HEK293 (cell line): ENCODE data around the gene DUSP18.

Experiments used
- CTCF ChIA-PET: fragments of 350-600 bp; formaldehyde crosslinking; extraction: SDS; loops from one replicate; lab custom pipeline; 2021; ENCODE audit warnings: antibody characterized with exemption; lab: Yijun Ruan, JAX
- POLR2A ChIA-PET: fragments of 300-600 bp; formaldehyde crosslinking; extraction: SDS; loops from one replicate; lab custom pipeline; 2020; ENCODE audit warnings: antibody characterized with exemption, inconsistent platforms; lab: Yijun Ruan, JAX
- H3K27ac ChIP-seq: fragments of 200-500 bp; sonication (Bioruptor generic); 2 replicates; pipeline ENCODE4 v1.5.1; 2014; ENCODE audit warnings: low read depth, low read length, control low read depth, inconsistent platforms; ENCODE audit errors: extremely low read depth
- H3K36me3 ChIP-seq, 2 experiments: fragments of 200-500 bp in 1 of 2; sonication (Bioruptor generic) in 1 of 2; 1 replicate in 1 of 2; 2 replicates in 1 of 2; pipeline ENCODE4 v1.5.1; 2014 to 2017; ENCODE audit warnings: inconsistent platforms in 2 of 2, low read length in 2 of 2; ENCODE audit not compliant: control insufficient read depth in 2 of 2, insufficient read depth in 1 of 2
- H3K4me1 ChIP-seq: fragments of 200-500 bp; sonication (Bioruptor generic); 2 replicates; pipeline ENCODE4 v1.5.1; 2014; ENCODE audit warnings: mild to moderate bottlenecking, low read length, inconsistent platforms; ENCODE audit not compliant: control insufficient read depth, insufficient read depth
- H3K4me3 ChIP-seq: 2 replicates; pipeline ENCODE4 v1.5.1; 2011; ENCODE audit warnings: low read depth, mild to moderate bottlenecking, control low read depth, low read length, moderate library complexity
- H3K9me3 ChIP-seq: fragments of 200-500 bp; sonication (Bioruptor generic); 2 replicates; pipeline ENCODE4 v1.5.1; 2014; ENCODE audit warnings: low read depth, low read length, inconsistent platforms; ENCODE audit not compliant: control insufficient read depth, insufficient read depth
- BCL11B ChIP-seq: fragments of 450-650 bp; formaldehyde crosslinking; IDR thresholded peaks from 2 replicates; pipeline ENCODE4 v1.5.1; 2016; ENCODE audit warnings: low read depth, missing biosample characterization, missing genetic modification characterization
- GLI4 ChIP-seq: fragments of 450-650 bp; formaldehyde crosslinking; IDR thresholded peaks from 2 replicates; pipeline ENCODE4 v1.5.1; 2016; ENCODE audit warnings: missing biosample characterization, missing genetic modification characterization
- GLIS1 ChIP-seq: fragments of 450-650 bp; formaldehyde crosslinking; IDR thresholded peaks from 2 replicates; pipeline ENCODE4 v1.5.1; 2016; ENCODE audit warnings: missing biosample characterization, missing genetic modification characterization
- KLF16 ChIP-seq: fragments of 450-650 bp; formaldehyde crosslinking; IDR thresholded peaks from 2 replicates; pipeline ENCODE4 v1.5.1; 2017; ENCODE audit warnings: missing biosample characterization, missing genetic modification characterization
- MZF1 ChIP-seq: fragments of 450-650 bp; formaldehyde crosslinking; IDR thresholded peaks from 2 replicates; pipeline ENCODE4 v1.5.1; 2017; ENCODE audit warnings: missing biosample characterization, missing genetic modification characterization, borderline replicate concordance
- SETDB1 ChIP-seq: IDR thresholded peaks from one replicate; pipeline ENCODE4 v1.6.1; 2017; ENCODE audit warnings: mild to moderate bottlenecking, low read length, moderate library complexity, mixed read lengths; ENCODE audit not compliant: insufficient read length
- SP2 ChIP-seq: fragments of 450-650 bp; formaldehyde crosslinking; IDR thresholded peaks from 2 replicates; pipeline ENCODE4 v1.5.1; 2016; ENCODE audit warnings: missing biosample characterization, missing genetic modification characterization
- TRIM28 ChIP-seq: IDR thresholded peaks from 2 replicates; pipeline ENCODE4 v1.6.1; 2011; ENCODE audit warnings: low read length, control low read depth, borderline replicate concordance
- ZBTB8A ChIP-seq: fragments of 450-650 bp; formaldehyde crosslinking; IDR thresholded peaks from 2 replicates; pipeline ENCODE4 v1.5.1; 2016; ENCODE audit warnings: missing biosample characterization, missing genetic modification characterization
- ZFP69B ChIP-seq: fragments of 450-650 bp; formaldehyde crosslinking; IDR thresholded peaks from 2 replicates; pipeline ENCODE4 v1.5.1; 2016; ENCODE audit warnings: missing biosample characterization, missing genetic modification characterization
- ZIC2 ChIP-seq: fragments of 450-650 bp; formaldehyde crosslinking; IDR thresholded peaks from 2 replicates; pipeline ENCODE4 v1.5.1; 2016; ENCODE audit warnings: missing biosample characterization, missing genetic modification characterization
- ZNF157 ChIP-seq: fragments of 450-650 bp; formaldehyde crosslinking; IDR thresholded peaks from 2 replicates; pipeline ENCODE4 v1.5.1; 2016; ENCODE audit warnings: missing biosample characterization, missing genetic modification characterization
- ZNF18 ChIP-seq: fragments of 450-650 bp; formaldehyde crosslinking; IDR thresholded peaks from 2 replicates; pipeline ENCODE4 v1.5.1; 2016; ENCODE audit warnings: missing biosample characterization, missing genetic modification characterization
- ZNF23 ChIP-seq: fragments of 450-650 bp; formaldehyde crosslinking; IDR thresholded peaks from 2 replicates; pipeline ENCODE4 v1.5.1; 2016; ENCODE audit warnings: missing biosample characterization, missing genetic modification characterization, borderline replicate concordance
- ZNF239 ChIP-seq: fragments of 450-650 bp; formaldehyde crosslinking; IDR thresholded peaks from 2 replicates; pipeline ENCODE4 v1.5.1; 2016; ENCODE audit warnings: missing biosample characterization, missing genetic modification characterization
- ZNF302 ChIP-seq: fragments of 450-650 bp; formaldehyde crosslinking; IDR thresholded peaks from 2 replicates; pipeline ENCODE4 v1.5.1; 2016; ENCODE audit warnings: missing biosample characterization, missing genetic modification characterization, low read depth
- ZNF37A ChIP-seq: fragments of 450-650 bp; IDR thresholded peaks from 2 replicates; pipeline ENCODE4 v1.5.1; 2018; ENCODE audit warnings: missing biosample characterization, missing genetic modification characterization
- ZNF398 ChIP-seq: fragments of 450-650 bp; formaldehyde crosslinking; IDR thresholded peaks from 2 replicates; pipeline ENCODE4 v1.5.1; 2017; ENCODE audit warnings: missing biosample characterization, missing genetic modification characterization
- ZNF426 ChIP-seq: fragments of 450-650 bp; formaldehyde crosslinking; IDR thresholded peaks from 2 replicates; pipeline ENCODE4 v1.5.1; 2017; ENCODE audit warnings: missing biosample characterization, missing genetic modification characterization, mild to moderate bottlenecking, inconsistent platforms, moderate library complexity
- ZNF501 ChIP-seq: fragments of 450-650 bp; formaldehyde crosslinking; IDR thresholded peaks from 2 replicates; pipeline ENCODE4 v1.5.1; 2016; ENCODE audit warnings: missing biosample characterization, missing genetic modification characterization
- ZNF580 ChIP-seq: fragments of 450-650 bp; formaldehyde crosslinking; IDR thresholded peaks from 2 replicates; pipeline ENCODE4 v1.5.1; 2016; ENCODE audit warnings: missing biosample characterization, missing genetic modification characterization
- ZNF692 ChIP-seq: fragments of 450-650 bp; formaldehyde crosslinking; IDR thresholded peaks from 2 replicates; pipeline ENCODE4 v1.5.1; 2016; ENCODE audit warnings: missing biosample characterization, missing genetic modification characterization
- ZNF777 ChIP-seq: fragments of 450-650 bp; formaldehyde crosslinking; IDR thresholded peaks from 2 replicates; pipeline ENCODE4 v1.5.1; 2017; ENCODE audit warnings: missing biosample characterization, missing genetic modification characterization, borderline replicate concordance
- ZSCAN23 ChIP-seq: fragments of 450-650 bp; formaldehyde crosslinking; IDR thresholded peaks from 2 replicates; pipeline ENCODE4 v1.5.1; 2016; ENCODE audit warnings: missing biosample characterization, missing genetic modification characterization
- ZXDB ChIP-seq: fragments of 450-650 bp; formaldehyde crosslinking; IDR thresholded peaks from 2 replicates; pipeline ENCODE4 v1.5.1; 2016; ENCODE audit warnings: missing biosample characterization, missing genetic modification characterization

The DUSP18 gene

GRCh38 chr22:30636226-30637077, 31.2 kb downstream of the DUSP18 start (continued):
- TF ChIP-seq ZSCAN23 (no peak), ZNF239 (tag by site-specific recombination) (no peak)

GRCh38 chr22:30635273-30636225, 32.1 kb downstream of the DUSP18 start, which contains the start of gene SLC35E4:
Gene SLC35E4, plus strand, starts transcription at chr22:30635781. Its CDS starts 670 bp downstream, at chr22:30636451.
- ChIA-PET POLR2A (interaction anchor here (0.7 to 1.9 kb wide), 12 partner anchors 10 to 524 kb away, joined by 3 to 11 read pairs (median 4); partner anchors contain the start of genes DUSP18, OSBP2, PES1 and RNF185), CTCF (interaction anchor here (0.5 to 4.1 kb wide), 43 partner anchors 9 to 515 kb away, joined by 3 to 100 read pairs (median 6); partner anchors contain the start of genes DUSP18 and OSBP2)
- Histone ChIP-seq H3K4me3 (peak within 1 kb of the TSS; percentile 59), H3K4me1 (peaks cover 9% of the 10 kb centered on the region), H3K36me3 (no peaks in the 10 kb centered on the region), H3K9me3 (no peaks in the 10 kb centered on the region), H3K27ac (peak within 1 kb of the TSS; percentile 78)
- TF ChIP-seq GLIS1 (peak; percentile 96), ZNF777 (tag by site-specific recombination) (no peak), ZNF426 (no peak), TRIM28 (no peak), ZNF18 (tag by site-specific recombination) (no peak), ZNF23 (tag by site-specific recombination) (no peak), SP2 (tag by site-specific recombination) (peak; percentile 86), ZIC2 (peak; percentile 84), BCL11B (tag by site-specific recombination) (no peak), GLI4 (tag by site-specific recombination) (no peak), ZNF302 (tag by site-specific recombination) (no peak), ZFP69B (tag by site-specific recombination) (peak; percentile 89), ZNF398 (tag by site-specific recombination) (peak; percentile 40; the same call in 1 of the 2 replicates), ZNF37A (no peak), ZXDB (tag by site-specific recombination) (0 out of 2 replicates have a peak, but pooled peaks have one; percentile 11), ZNF157 (tag by site-specific recombination) (0 out of 2 replicates have a peak, but pooled peaks have one; percentile 3), KLF16 (tag by site-specific recombination) (0 out of 2 replicates have a peak, but pooled peaks have one; percentile 42), MZF1 (tag by site-specific recombination) (no peak), SETDB1 (no peak), ZBTB8A (tag by site-specific recombination) (peak; percentile 96), ZNF501 (tag by site-specific recombination) (no peak), ZNF692 (tag by site-specific recombination) (peak; percentile 90), ZNF580 (tag by site-specific recombination) (no peak)
